Activated CD8-positive, alpha-beta memory T cell treated with anti-CD3 and anti-CD28 coated beads, Interleukin-2, amount 50 U/mL, for 4 hours (primary cell): Measurements from ENCODE around the gene PRDM7.
"Not testable (repeated sequence)": the region's sequence is repeated elsewhere in the genome, so short reads cannot be mapped to it uniquely, and the experiment has no call there.

ENCODE experiments used
- DNase-seq: peaks from one replicate; pipeline ENCODE4 v3.0.0-alpha.2; 2020

The PRDM7 gene

DNA sequence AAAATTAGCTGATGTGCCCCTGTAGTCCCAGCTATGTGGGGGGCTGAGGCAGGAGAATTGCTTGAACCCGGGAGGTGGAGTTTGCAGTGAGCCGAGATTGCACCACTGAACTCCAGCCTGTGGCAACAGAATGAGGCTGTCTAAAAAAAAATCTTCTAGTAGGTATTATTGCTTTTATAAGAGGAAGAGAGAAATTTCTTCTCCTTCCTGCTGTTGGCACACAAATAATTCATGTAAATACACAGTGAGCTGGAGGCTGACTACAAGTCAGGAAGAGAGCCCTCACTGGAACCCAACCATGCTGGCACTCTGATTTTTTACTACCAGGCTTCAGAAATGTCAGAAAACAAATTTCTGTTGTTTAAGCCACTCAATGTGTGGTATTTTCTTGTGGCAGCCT, 6.7 kb downstream of the PRDM7 start:
- no peak for DNase-seq

DNA sequence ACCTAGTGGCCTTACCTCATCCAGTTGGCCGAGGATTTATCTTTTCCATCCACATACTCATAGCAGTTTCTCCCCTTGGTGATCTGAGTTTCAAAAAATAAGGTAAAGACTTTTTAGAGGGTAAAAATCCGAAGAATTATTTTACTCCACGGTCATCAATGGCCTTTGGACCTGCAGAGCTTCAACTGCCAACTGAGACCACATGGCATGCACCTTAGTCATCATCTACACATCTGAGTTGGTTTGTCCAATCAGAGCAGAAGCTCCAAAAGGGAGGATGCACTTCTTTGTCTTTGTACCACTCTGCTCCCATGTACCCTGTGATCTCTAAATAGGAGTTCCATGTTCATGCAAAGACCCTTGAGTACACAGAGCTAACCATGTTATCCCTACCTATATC, 15.7 kb downstream of the PRDM7 start:
- no peak for DNase-seq

GRCh38 chr16:90057738-90058173, 19.4 kb downstream of the PRDM7 start:
- no peak for DNase-seq

- DNase-seq, result not testable (repeated sequence)
These were observed 20.6 kb downstream of the PRDM7 start for GRCh38 chr16:90056521-90056920.

DNA sequence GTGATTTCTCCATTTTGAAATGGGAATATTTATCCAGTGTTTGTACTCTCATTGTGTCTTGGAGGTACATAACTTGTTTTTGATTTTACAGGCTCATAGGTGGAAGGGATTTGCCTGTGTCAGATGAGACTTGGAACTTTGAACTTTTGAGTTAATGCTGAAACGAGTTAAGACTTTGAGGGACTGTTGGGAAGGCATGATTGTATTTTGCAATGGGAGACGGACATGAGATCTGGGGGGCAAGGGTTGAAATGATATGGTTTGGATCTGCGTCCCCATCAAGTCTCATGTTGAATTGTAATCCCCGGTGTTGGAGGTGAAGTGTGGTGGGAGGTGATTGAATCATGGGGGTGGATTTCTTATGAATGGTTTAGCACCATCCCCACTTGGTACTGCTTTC, 21.8 kb downstream of the PRDM7 start:
- no peak for DNase-seq

DNA sequence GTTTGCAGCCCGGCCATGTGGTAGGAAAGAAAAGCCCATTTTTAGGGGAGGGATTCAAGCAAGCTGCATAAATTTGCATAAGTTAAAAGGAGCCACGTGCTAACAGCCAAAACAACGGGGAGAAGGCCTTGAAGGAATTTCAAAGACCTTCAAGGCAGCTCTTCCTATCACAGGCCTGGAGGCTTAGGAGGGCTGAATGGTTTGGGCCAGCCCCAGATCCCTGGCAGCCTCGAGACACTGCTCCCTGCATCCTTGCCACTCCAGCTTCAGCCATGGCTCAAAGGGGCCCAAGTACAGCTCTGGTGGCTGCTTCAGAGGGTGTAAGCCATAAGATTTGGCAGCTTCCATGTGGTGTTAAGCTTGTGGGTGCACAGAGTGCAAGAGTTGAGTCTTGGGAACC, 22.6 kb downstream of the PRDM7 start:
- DNase-seq, result no peak

DNA sequence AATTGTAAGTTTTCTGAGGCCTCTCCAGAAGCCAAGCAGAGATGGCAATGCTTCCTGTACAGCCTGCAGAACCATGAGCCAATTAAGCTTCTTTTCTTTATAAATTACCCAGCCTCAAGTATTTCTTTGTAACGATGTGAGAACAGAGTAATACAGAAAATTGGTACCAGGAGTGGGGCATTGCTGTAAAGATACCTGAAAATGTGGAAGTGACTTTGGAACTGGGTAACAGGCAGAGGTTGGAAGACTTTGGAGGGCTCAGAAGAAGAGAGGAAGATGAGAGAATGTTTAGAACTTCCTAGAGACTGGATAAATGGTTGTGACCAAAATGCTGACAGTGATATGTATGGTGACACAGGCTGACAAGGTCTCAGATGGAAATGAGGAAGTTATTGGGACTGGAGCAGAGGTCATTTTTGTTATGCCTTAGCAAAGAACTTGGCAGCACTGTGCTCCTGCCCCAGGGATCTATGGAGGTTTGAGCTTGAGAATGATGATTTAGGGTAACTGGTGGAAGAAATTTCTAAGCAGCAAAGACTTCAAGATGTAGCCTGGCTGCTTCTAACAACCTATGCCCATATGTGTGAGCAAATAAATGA, 23.1 kb downstream of the PRDM7 start:
- no peak for DNase-seq

DNA sequence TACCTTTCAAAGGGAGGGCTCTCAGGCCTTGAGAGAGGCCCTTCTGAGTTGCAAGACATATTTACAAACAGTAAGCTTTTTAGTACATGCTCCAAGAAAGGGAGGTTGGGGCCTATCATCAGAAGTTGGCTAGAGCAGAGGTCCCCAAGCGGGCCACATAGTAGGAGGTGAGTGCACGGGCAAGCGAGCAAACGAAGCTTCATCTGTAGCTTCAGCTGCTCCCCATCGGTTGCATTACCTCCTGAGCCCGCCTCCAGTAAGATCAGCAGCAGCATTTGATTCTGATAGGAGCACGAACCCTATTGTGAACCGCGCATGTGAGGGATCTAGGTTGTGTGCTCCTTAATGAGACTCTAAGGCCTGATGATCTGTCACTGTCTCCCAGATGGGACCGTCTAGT, 26.2 kb downstream of the PRDM7 start:
- no peak for DNase-seq

DNA sequence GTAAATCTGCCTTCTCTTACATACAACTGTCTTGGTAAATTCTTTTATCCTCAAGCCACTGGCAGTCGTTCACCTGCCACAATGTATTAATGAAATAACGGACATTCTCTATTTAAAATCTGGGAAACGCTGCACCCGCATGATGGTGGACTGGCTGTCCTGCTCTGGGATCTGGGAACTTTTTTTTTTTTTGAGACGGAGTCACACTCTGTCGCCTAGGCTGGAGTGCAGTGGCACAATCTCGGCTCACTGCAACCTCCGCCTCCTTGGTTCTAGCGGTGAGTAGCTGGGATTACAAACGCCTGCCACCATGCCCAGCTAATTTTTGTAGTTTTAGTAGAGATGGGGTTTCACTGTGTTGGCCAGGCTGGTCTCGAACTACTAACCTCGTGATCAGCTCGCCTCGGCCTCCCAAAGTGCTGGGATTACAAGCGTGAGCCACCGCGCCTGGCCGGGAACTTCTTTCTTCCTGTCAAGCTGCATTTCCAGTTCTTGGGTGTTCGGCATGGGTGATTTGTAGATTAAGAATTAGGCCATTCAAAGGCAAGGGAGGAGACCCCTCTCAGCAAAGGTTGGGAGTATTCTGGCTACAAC, 28.3 kb downstream of the PRDM7 start:
- DNase-seq, result no peak

- DNase-seq, result no peak
These were observed 28.8 kb downstream of the PRDM7 start for GRCh38 chr16:90048347-90048722.

GRCh38 chr16:90047714-90048346, 29.3 kb downstream of the PRDM7 start:
- no peak for DNase-seq

- no peak for DNase-seq
These were observed 30.0 kb downstream of the PRDM7 start for GRCh38 chr16:90046971-90047713.

DNA sequence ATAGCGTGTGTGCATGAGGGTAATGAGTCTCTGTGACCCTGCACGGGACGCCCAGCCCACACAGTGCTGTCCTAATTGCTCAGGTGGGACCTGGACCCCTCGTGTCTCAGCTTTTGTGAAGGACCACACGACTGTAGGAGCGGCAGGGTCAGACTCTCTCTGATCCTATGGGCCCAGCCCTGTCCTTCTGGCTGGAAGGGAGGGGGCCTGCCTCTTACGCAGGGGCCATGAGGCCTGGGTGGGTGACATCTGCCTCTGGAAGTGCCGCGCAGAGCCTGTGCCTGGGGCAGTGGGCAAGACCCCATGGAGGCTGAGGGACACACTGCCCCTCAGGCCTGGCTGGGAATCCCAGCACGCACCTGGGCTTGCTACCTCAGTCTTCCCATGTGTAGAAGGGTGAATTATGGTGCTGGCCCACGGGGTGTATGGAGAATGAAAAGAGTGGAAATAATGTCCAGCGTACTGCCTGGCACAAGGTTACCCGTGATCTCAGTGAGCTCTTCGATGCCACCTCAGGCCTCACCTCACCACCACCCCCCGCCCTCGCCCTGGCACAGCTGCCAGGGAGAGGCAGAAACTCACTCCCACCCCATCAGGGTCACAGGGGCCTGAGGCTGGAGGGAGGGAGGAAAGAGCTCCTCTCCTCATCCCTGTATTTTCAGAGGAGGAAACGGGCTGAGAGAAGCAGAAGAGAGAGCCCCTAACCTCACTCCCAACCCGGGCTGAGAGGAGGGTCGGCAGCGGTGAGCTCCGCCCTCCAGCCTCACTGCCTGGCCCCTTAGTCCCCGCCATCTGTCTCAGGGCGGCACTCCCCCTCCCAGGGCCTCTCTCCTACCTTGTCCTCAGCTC, 30.8 kb downstream of the PRDM7 start:
- no peak for DNase-seq

GRCh38 chr16:90044111-90044551, 33.0 kb downstream of the PRDM7 start:
- DNase-seq, result no peak

- DNase-seq, result no peak
These were observed 33.6 kb downstream of the PRDM7 start for GRCh38 chr16:90043526-90043925.

GRCh38 chr16:90042946-90043514, 34.1 kb downstream of the PRDM7 start:
- no peak for DNase-seq

GRCh38 chr16:90041896-90042473, 35.1 kb downstream of the PRDM7 start:
- no peak for DNase-seq

- DNase-seq, result no peak
These were observed 36.7 kb downstream of the PRDM7 start for GRCh38 chr16:90040152-90041023.

GRCh38 chr16:90037276-90037675, 39.9 kb downstream of the PRDM7 start:
- DNase-seq, result no peak

DNA sequence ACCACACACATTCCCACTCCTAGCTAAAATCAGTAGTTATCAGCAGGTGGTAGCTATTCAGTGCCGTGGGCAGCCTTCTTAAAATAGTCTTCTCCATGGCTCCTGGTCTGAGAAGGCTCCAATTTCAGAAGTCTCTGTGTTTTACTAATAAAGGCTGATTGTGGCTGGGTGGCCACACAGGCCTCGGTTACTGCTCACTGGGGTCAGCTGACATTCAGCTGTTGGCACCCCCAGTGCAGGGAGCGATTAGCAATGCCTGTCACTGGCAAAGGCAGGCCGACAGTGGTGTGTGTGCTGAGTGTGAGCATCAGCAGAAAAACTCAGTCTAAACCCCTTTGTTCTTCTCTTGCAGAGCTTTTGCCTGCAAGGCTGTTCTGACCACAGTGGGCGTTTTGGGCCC, 41.2 kb downstream of the PRDM7 start:
- DNase-seq, result no peak

DNA sequence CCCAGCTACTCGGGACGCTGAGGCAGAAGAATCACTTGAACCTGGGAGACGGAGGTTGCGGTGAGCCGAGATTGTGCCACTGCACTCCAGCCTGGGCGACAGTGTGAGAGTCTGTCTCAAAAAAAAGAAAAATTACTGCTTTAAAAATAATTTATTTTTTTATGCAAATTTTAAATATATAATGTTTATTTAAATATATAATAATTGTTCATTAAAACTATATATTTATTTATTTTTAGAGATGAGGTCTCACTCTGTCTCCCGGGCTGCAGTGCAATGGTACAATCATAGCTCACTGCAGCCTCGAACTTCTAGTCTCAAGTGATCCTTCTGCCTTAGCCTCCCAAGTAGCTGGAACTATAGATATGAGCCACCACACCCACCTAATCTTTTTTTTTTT, 42.6 kb downstream of the PRDM7 start:
- no peak for DNase-seq
